GM19463 (cell line): Measurements from ENCODE around the gene NOC2L.
"Not testable (repeated sequence)": the region's sequence is repeated elsewhere in the genome, so short reads cannot be mapped to it uniquely, and the experiment has no call there.

Source experiments
- ATAC-seq: cut with Tn5 transposase; IDR thresholded peaks from one replicate; pipeline ENCODE4 v1.9.1; 2021; ENCODE audit warnings: mild to moderate bottlenecking, moderate library complexity; ENCODE audit not compliant: unreplicated experiment

The NOC2L gene

GRCh38 chr1:994546-994945 is 35.5 kb upstream of the NOC2L start:
- not testable (repeated sequence) for ATAC-seq

DNA sequence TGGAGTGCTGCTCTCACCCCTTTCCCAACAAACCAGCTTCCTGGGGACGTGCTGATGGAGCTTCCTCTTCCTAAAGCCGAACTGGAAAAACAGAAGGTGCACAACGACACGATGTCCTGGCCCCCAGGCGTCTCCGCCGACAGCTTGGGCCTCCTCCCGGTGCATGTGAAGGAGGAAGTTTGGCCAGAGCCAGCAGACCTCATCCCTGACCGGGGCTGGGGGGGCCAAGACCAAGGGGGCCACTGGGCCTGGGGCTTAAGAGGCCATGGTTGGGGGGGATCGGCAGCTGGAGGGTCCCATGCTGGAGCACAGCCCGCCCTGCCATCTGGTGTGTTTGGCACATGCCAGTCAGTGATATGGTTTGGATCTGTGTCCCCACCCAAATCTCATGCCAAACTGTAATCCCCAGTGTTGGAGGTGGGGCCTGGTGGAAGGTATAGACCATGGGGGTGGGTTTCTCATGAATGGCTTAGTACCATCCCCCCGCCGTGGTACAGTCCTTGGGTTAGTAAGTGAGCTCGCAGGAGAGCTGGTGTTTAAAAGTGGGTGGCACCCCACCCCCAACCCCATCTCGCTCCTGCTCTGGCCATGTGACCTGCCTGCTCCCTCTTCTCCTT is 34.4 kb upstream of the NOC2L start:
- no peak for ATAC-seq

GRCh38 chr1:992362-992761 is 33.3 kb upstream of the NOC2L start:
- ATAC-seq: no peak

DNA sequence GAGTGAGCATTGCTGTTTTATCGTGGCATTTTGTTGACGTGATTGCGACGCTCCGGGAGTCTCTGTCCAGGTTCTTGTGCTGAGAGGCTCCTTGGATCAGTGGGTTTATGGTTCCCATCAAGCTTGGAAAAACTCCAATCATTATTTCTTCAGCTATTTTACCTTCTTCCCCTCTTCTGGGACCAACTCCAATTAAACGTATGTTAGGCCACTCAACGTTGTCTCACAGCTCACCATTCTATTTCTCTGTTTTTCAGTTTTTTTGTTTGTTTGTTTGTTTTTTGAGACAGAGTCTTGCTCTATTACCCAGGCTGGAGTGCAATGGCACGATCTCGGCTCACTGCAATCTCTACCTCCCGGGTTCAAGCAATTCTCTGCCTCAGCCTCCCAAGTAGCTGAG is 32.8 kb upstream of the NOC2L start:
- no peak for ATAC-seq

DNA sequence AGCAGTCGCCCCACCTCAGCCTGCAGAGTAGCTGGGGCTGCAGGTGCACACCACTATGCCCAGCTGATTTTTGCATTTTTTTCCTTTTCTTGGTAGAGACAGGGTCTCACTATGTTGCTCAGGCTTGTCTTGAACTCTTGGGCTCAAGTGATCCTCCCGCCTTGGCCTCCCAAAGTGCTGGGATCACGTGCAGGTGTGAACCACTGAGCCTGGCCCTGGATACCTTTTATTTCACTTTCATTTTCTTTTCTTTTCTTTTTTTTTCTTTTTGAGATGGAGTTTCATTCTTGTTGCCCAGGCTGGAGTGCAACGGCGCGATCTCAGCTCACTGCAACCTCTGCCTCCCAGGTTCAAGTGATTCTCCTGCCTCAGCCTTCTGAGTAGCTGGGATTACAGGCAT is 32.2 kb upstream of the NOC2L start:
- not testable (repeated sequence) for ATAC-seq

DNA sequence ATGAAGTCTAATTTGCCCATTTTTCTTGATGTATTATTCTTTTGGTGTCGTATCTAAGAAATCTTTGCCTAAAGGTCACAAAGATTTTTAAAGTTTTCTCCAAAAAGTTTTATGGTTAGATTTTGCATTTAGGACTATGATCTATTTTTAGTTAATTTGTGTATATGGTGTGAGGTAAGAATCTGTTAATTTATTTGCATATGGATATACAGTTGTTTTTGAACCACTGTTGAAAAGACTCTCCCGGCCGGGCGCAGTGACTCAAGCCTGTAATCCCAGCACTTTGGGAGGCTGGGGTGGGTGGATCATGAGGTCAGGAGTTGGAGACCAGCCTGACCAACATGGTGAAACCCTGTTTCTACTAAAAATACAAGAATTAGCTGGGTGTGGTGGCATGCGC is 29.0 kb upstream of the NOC2L start:
- not testable (repeated sequence) for ATAC-seq

DNA sequence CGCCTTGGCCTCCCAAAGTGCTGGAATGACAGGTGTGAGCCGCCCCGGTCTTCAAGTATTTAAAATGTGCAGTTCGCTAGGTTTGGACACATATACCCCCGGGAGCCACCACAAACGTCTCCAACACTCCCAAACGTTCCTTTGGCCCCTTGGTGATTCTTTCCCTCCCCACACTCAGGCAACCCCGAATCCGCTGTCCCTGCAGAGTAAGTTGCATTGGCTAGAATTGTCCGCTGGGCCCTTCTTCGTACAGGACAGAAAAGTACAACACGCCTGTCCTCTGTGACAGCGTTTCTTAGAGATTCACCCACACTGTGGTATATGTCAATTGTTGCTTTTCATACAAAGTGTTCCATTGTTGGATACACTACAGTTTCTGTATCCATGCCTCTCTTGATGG is 26.1 kb upstream of the NOC2L start:
- no peak for ATAC-seq

DNA sequence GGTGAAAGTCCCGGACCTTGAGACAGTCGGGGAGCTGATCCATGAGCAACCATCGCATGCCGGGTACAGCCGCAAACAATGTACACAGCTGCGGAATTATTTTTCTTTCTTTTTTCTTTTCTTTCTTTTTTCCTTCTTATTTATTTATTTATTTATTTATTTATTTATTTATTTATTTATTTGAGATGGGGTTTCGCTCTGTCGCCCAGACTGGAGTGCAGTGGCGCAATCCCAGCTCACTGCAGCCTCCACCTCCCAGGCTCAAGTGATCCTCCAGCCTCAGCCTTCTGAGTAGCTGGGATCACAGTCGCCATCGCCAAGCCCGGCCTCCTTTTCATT is 25.4 kb upstream of the NOC2L start:
- ATAC-seq: no peak

- no peak for ATAC-seq
These were observed 24.9 kb upstream of the NOC2L start for GRCh38 chr1:983798-984475.

DNA sequence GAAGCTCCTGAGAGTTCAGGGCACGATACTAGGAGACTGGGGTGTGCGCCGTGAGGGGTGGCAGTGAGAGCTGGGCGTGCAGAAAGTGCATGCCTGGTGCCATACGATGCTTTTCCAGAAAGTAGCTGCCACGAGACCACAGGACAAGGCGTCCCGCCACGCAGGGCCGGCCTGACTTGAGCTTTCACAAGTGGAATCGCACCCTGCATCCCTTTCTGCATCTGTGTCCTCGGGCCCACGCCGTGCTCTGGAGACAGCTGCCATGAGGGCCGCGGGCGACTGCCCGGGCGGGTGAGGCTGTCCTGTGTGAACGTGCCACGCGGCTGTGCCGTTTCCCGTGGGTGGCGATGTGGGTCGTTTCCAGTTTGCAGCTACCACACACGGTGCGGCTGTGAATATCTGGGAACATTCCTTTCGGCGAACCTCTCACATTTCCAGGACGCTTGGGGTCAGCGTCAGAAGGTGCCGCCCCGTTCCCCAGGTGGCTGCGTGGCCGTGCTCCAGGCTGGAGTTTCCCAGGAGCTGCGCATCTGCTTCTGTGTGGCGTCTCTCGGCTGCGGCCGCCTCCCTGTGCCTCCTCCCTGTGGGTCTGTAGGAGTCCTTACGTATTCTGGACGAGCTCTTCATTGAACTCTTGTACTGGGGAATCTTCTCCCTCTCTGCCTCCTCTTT is 23.8 kb upstream of the NOC2L start:
- ATAC-seq: no peak

DNA sequence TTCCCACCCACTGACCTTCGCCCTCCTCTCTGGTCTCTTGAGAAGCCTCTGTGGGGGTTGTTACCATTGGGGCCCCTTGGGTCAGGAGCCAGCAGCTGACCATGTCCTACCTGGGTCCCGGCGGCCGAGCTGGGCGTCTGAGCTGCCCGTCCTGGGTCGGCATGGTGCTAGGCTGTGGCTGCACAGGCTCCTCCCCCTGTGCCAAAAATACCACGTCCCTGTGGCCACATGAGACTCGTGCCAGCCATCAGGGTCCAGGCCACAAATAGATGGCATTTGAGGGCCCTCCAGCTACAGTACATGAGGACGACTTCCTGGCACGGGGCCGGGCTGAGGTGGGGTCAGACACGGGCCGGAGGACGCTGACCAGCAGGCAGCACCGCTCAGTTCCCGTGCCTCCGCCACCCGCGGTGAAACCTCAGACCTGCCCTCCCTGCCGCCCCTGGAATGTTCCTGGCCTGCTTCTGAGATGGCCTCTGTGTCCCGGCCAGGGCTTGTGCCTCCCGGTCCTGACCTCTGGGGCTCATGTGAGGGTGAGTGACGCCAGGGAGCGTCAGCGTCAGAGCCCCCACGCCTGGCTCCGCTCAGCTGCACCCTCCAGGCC is 23.0 kb upstream of the NOC2L start, which contains the start of gene PERM1:
Gene PERM1, minus strand, starts transcription at position 139 of the 604 bp plus-strand sequence. CDS start 1,064 bp downstream, outside the sequence.
- no peak for ATAC-seq

DNA sequence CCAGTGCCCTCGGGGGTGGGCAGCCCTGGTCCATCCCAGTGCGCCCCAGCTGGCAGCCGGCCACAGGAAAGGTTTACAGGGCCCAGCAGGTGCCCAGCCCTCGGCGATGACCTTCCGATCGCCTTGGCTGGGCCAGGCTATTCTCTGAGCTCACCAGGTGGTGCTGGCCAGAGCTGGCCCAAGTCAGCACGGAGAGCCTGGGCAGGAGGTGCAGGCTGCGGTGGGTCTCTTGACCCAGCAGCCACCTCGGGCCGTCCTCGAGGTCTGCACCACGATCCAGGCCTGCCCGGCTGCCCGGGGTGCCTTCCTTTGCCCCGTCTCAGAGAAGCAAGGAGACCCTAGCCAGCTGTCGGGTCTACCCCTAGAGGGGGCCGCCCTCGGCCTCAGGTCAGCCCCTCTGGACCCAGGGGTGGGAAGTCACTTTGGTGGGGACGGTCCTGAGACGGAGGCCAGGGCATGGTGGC is 22.5 kb upstream of the NOC2L start:
- ATAC-seq: no peak

- no peak for ATAC-seq
These were observed 21.7 kb upstream of the NOC2L start for GRCh38 chr1:980602-981395.

DNA sequence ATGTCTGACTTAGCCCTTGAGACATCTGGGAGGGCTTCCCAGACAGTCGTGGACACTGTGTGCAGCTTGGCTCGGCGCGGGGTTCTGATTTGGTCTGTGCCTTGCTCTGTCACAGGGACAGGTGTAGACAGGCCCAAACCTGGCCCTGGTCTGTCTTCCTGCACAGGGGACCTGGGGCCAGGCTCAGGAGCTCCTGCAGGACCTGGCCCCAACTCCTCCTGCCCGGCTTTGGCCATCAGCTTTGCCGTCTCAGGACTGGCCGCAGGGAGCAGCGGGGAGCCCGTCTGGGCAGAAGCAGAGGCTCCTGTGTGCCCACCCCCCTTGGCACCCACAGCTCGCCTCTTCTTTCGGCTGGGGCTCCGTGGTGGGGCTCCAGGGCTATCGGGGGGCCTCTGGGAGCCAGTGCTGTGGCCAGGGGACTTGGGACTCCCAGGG is 21.1 kb upstream of the NOC2L start:
- ATAC-seq: no peak

DNA sequence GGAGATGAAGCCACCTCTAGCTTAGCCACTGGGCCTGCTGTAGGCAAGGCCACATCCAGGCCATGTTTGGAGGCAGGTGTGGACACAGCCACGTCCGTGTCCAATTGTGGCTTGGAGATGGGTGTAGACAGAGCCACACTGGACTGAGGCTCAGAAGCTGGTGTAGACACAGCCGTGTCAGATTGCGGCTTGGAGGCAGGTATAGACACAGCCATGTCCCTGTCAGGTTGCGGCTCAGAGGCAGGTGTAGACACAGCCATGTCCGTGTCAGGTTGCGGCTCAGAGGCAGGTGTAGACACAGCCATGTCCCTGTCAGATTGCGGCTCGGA is 20.7 kb upstream of the NOC2L start:
- no peak for ATAC-seq

- ATAC-seq: no peak
These were observed 20.0 kb upstream of the NOC2L start for GRCh38 chr1:978835-979743.

GRCh38 chr1:978069-978834 is 19.2 kb upstream of the NOC2L start:
- ATAC-seq: no peak

DNA sequence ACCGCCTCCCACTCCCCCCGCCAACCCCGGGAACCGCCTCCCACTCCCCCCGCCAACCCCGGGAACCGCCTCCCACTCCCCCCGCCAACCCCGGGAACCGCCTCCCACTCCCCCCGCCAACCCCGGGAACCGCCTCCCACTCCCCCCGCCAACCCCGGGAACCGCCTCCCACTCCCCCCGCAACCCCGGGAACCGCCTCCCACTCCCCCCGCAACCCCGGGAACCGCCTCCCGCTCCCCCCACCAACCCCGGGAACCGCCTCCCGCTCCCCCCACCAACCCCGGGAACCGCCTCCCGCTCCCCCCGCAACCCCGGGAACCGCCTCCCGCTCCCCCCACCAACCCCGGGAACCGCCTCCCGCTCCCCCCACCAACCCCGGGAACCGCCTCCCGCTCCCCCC is 17.7 kb upstream of the NOC2L start:
- not testable (repeated sequence) for ATAC-seq
